Endothelial cell of umbilical vein (primary cell): ENCODE results near the gene CTDSPL. TPM values are rescaled to one million over a fixed set of nuclear protein-coding genes. Genes with fewer than 3 reads are reported as not detected.

Experiments used
- BruUV-seq: library from RNA; stranded (reverse); fragments of 400-500 nt; replicated peaks from 2 replicates; lab custom pipeline; 2021; lab: Mats Ljungman, UMichigan
- CTCF ChIA-PET: fragments of 300-600, 350-600 bp; sonication (Branson Sonifier 250); formaldehyde crosslinking; loops from one replicate; lab custom pipeline; 2021; ENCODE audit warnings: antibody characterized with exemption, inconsistent platforms; lab: Charles Lee
- POLR2A ChIA-PET: fragments of 300-600, 350-600 bp; sonication (Branson Sonifier 250); formaldehyde crosslinking; loops from one replicate; lab custom pipeline; 2021; ENCODE audit warnings: antibody characterized with exemption, inconsistent platforms; lab: Charles Lee
- DNase-seq: peaks from one replicate; pipeline ENCODE4 v3.0.0-alpha.2; 2011; ENCODE audit warnings: low read depth, low spot score
- FAIRE-seq: peaks from 2 replicates; lab custom pipeline; 2011; peaks lifted over from hg19 to GRCh38; lab: Jason Lieb, UNC
- H2AFZ ChIP-seq: 2 replicates; pipeline ENCODE4 v1.6.0; 2012; ENCODE audit warnings: low read depth, low read length, control low read depth, inconsistent platforms
- H3K27ac ChIP-seq: 2 replicates; pipeline ENCODE4 v1.5.1; 2011; ENCODE audit warnings: low read depth, mild to moderate bottlenecking, control low read depth, low read length, moderate library complexity; ENCODE audit not compliant: insufficient read depth
- H3K27me3 ChIP-seq, 2 experiments: 2 replicates each; pipeline versions ENCODE4 v1.6.0 to v1.6.1; 2011; ENCODE audit warnings: low read length in 2 of 2, mixed read lengths in 1 of 2; ENCODE audit not compliant: control insufficient read depth in 2 of 2, insufficient read depth in 2 of 2
- H3K36me3 ChIP-seq, 2 experiments: 2 replicates in 1 of 2; 3 replicates in 1 of 2; pipeline ENCODE4 v1.5.1; 2011; ENCODE audit warnings: low read length in 2 of 2, mild to moderate bottlenecking in 1 of 2, moderate library complexity in 1 of 2; ENCODE audit not compliant: control insufficient read depth in 2 of 2, insufficient read depth in 2 of 2; ENCODE audit errors: extremely low read depth in 1 of 2
- H3K4me1 ChIP-seq: 3 replicates; pipeline ENCODE4 v1.5.1; 2011; ENCODE audit warnings: mild to moderate bottlenecking, low read length; ENCODE audit not compliant: control insufficient read depth, insufficient read depth; ENCODE audit errors: extremely low read depth
- H3K4me2 ChIP-seq: 2 replicates; pipeline ENCODE4 v1.6.1; 2011; ENCODE audit warnings: low read length, control low read depth, mixed read lengths; ENCODE audit not compliant: insufficient read depth
- H3K4me3 ChIP-seq, 3 experiments: fragments of 200-600 bp in 1 of 3; sonication (generic), shearing (Covaris generic) in 1 of 3; replicated peaks in 1 of 3; 2 replicates each; pipeline ENCODE4 v1.5.1; 2011 to 2016; ENCODE audit warnings: control low read depth in 3 of 3, low read length in 3 of 3, mild to moderate bottlenecking in 2 of 3, inconsistent platforms in 1 of 3, low read depth in 1 of 3, moderate library complexity in 1 of 3; ENCODE audit not compliant: insufficient read depth in 1 of 3
- H3K79me2 ChIP-seq: 2 replicates; pipeline ENCODE4 v1.6.0; 2012; ENCODE audit warnings: low read length, inconsistent platforms; ENCODE audit not compliant: control insufficient read depth, insufficient read depth
- H3K9ac ChIP-seq: replicated peaks from 2 replicates; pipeline ENCODE3; 2011; ENCODE audit warnings: low read length, control low read depth; ENCODE audit not compliant: insufficient read depth; ENCODE audit errors: extremely low read depth
- H3K9me1 ChIP-seq: replicated peaks from 3 replicates; pipeline ENCODE4 v1.6.0; 2011; ENCODE audit warnings: mild to moderate bottlenecking, low read length; ENCODE audit not compliant: control insufficient read depth, insufficient read depth; ENCODE audit errors: extremely low read depth
- H3K9me3 ChIP-seq: replicated peaks from 2 replicates; pipeline ENCODE4 v1.5.1; 2012; ENCODE audit warnings: low read length, inconsistent platforms; ENCODE audit not compliant: control insufficient read depth, insufficient read depth
- H4K20me1 ChIP-seq: replicated peaks from 2 replicates; pipeline ENCODE3; 2011; ENCODE audit warnings: mild to moderate bottlenecking, low read length; ENCODE audit not compliant: control insufficient read depth, insufficient read depth; ENCODE audit errors: extremely low read depth
- CTCF ChIP-seq, 2 donors: IDR thresholded peaks; 1 replicate in 1 of 2; 2 replicates in 1 of 2; pipeline ENCODE4 v1.5.1; 2011; ENCODE audit warnings: low read length in 2 of 2, mild to moderate bottlenecking in 2 of 2, moderate library complexity in 2 of 2, control low read depth in 1 of 2, inconsistent platforms in 1 of 2, low read depth in 1 of 2; ENCODE audit not compliant: insufficient read depth in 1 of 2; ENCODE audit errors: extremely low read depth in 1 of 2
- EZH2 ChIP-seq: IDR thresholded peaks from 2 replicates; pipeline ENCODE4 v1.6.1; 2012; ENCODE audit warnings: borderline replicate concordance, low read depth, mild to moderate bottlenecking, moderate library complexity, low read length, inconsistent platforms; ENCODE audit not compliant: severe bottlenecking
- FOS ChIP-seq: IDR thresholded peaks from 2 replicates; pipeline ENCODE4 v1.6.1; 2011; ENCODE audit warnings: mild to moderate bottlenecking, low read length, moderate library complexity, borderline replicate concordance; ENCODE audit not compliant: insufficient read depth
- GATA2 ChIP-seq: IDR thresholded peaks from 2 replicates; pipeline ENCODE4 v1.7.0; 2011; ENCODE audit warnings: low read depth, mild to moderate bottlenecking, moderate library complexity, mixed read lengths, low read length; ENCODE audit not compliant: insufficient read length, insufficient read depth
- JUN ChIP-seq: IDR thresholded peaks from 2 replicates; pipeline ENCODE4 v1.6.1; 2011; ENCODE audit warnings: borderline replicate concordance, low read depth; ENCODE audit not compliant: insufficient read length, insufficient read depth
- MAX ChIP-seq: IDR thresholded peaks from 2 replicates; pipeline ENCODE4 v1.6.1; 2011; ENCODE audit not compliant: insufficient read depth, insufficient read length
- MYC ChIP-seq: IDR thresholded peaks from one replicate; pipeline ENCODE4 v1.6.1; 2011; ENCODE audit warnings: mild to moderate bottlenecking, low read depth, low read length
- POLR2A ChIP-seq: IDR thresholded peaks from 2 replicates; pipeline ENCODE4 v1.6.1; 2012; ENCODE audit warnings: low read depth, mild to moderate bottlenecking, control low read depth, low read length
- POLR2AphosphoS5 ChIP-seq: IDR thresholded peaks from 2 replicates; pipeline ENCODE4 v1.6.1; 2012; ENCODE audit warnings: low read depth, mild to moderate bottlenecking, control low read depth, low read length, moderate library complexity; ENCODE audit not compliant: insufficient read depth
- dilution Hi-C: fragments of 300-500 bp; cut with MboI; formaldehyde crosslinking; loops from one replicate; pipeline ENCODE4 v1.15.0; 2019; ENCODE audit warnings: low sequenced_read_pairs; ENCODE audit not compliant: extremely low pct_ligation_motif_present
- intact Hi-C: fragments of 100-400 bp; cut with micrococcal nuclease; formaldehyde crosslinking; loops from one replicate; pipeline ENCODE4 v1.10.0; 2022
- polyA plus RNA-seq, 4 experiments: library from polyadenylated mRNA; depleted of rRNA in 3 of 4; stranded (reverse) in 3 of 4; unstranded in 1 of 4; fragments of >200 nt; gene quantifications; 2 replicates each; pipeline versions ENCODE4 v1.2.1 to v1.2.3, GENCODE V29; 2011 to 2012; ENCODE audit warnings: missing spikeins in 1 of 4
- total RNA-seq: library from RNA; stranded (reverse); gene quantifications from 2 replicates; pipeline ENCODE4 v1.2.3, GENCODE V29; 2021

CTDSPL gene
- total and polyA plus RNA-seq, 2 donors (not counting 3 experiments of a cell fraction or from before 2014, with no cell fraction given) = 30.1 to 43.2 TPM

GRCh38 chr3:37899711-37900306 is 38.1 kb downstream of the CTDSPL start:
- POLR2A ChIA-PET = no interaction called here
- CTCF ChIA-PET = interaction anchor here (0.7 to 1.9 kb wide), 10 partner anchors 11 to 75 kb away, joined by 3 to 11 read pairs (median 3); no protein-coding TSS in a partner anchor
- H3K4me2 ChIP-seq = peak overlapping the region; percentile 56
- no peaks in the 10 kb centered on the region for H3K9me3 ChIP-seq
- H3K9ac ChIP-seq = no peak overlapping the region
- no peaks in the 10 kb centered on the region for H3K27me3 ChIP-seq
- no peak overlapping the region for H2AFZ ChIP-seq
- no peaks in the 10 kb centered on the region for H3K79me2 ChIP-seq
- no TSS peak for BruUV-seq
- H3K9me1 ChIP-seq = no peaks in the 10 kb centered on the region
- H4K20me1 ChIP-seq = no peaks in the 10 kb centered on the region
- peak; percentile 62 for FAIRE-seq
- peak; percentile 86 for DNase-seq
- no peaks in the 10 kb centered on the region for H3K36me3 ChIP-seq
- dilution Hi-C loops = no loop called here
- H3K27ac ChIP-seq = peak overlapping the region; percentile 26
- intact Hi-C loops = no loop called here
- peak; percentile 86 for TF ChIP-seq GATA2
- no peak for TF ChIP-seq FOS
- no peak for TF ChIP-seq POLR2A
- no peak for TF ChIP-seq MAX
- peak; percentile 55 for TF ChIP-seq POLR2AphosphoS5
- no peak for TF ChIP-seq EZH2
- TF ChIP-seq JUN = peak; percentile 47
- TF ChIP-seq MYC = no peak
- TF ChIP-seq CTCF (IDR thresholded peaks at IDR 0.05; ENCODE audit: extremely low read depth in 1 of 2, insufficient read depth in 1 of 2, low read depth in 1 of 2, low read length in 2 of 2) = no peak
- H3K4me3 ChIP-seq = no peak overlapping the region
- H3K4me1 ChIP-seq = peaks cover 23% of the 10 kb centered on the region
